ENCODE data around the gene DOK4.

DOK4 gene

DNA sequence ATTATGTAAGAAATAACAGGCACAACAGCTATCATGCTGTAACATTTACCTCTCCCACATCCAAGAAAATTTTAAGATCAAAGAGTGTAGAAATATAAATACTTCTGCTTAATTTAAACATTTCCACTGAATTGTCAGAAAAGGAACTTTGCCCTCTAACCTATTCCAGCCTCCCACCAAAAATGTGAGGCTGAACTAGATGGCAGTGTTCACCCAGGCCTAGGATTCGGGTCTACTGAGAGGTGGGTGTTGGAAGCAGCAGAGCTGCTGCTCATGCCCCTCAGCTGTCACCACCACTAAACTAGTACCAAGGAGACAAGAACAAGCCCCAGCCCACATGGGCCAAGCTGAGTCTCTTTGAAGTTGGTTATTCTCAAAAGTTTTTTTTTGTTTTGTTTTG, 50.5 kb downstream of the DOK4 start:
- no peaks in the 10 kb centered on the region for H3K27me3 ChIP-seq (ENCODE audit: insufficient read depth, low read length)
- no peak overlapping the region for H3K4me3 ChIP-seq (ENCODE audit: low read depth, low read length)
- H3K36me3 ChIP-seq (ENCODE audit: insufficient read depth, low read length): peaks cover 24% of the 10 kb centered on the region
- H3K4me1 ChIP-seq (ENCODE audit: control insufficient read depth, insufficient read depth, low read length, unreplicated experiment): no peaks in the 10 kb centered on the region
- H3K27ac ChIP-seq (ENCODE audit: low read depth, low read length): no peak overlapping the region
- no peak overlapping the region for H2AFZ ChIP-seq (ENCODE audit: low read length, unreplicated experiment)
- H3K79me2 ChIP-seq (ENCODE audit: control insufficient read depth, insufficient read depth, low read length, unreplicated experiment): peaks cover 2% of the 10 kb centered on the region

DNA sequence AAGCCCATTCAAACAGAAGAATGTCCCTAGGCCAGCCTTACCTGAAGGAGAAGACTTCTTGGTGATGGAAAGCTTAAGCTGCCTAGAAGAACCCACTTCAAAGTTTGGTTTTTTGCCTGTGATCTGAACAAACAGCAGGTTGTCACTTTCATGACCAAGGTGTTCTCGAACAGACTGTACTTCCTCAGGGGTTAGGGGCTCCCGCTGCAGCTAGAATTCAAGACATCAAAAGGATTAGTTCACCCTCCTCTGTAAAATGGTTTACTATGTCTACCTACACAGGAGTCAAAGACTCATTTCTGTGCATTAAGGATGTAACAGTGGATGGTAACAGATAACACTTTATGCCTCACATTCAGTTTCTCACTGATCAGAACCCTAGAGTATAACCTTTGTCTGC, 52.3 kb downstream of the DOK4 start:
- no peaks in the 10 kb centered on the region for H3K79me2 ChIP-seq (ENCODE audit: control insufficient read depth, insufficient read depth, low read length, unreplicated experiment)
- H3K36me3 ChIP-seq (ENCODE audit: insufficient read depth, low read length): peaks cover 15% of the 10 kb centered on the region
- H3K27ac ChIP-seq (ENCODE audit: low read depth, low read length): no peak overlapping the region
- H2AFZ ChIP-seq (ENCODE audit: low read length, unreplicated experiment): no peak overlapping the region
- H3K4me3 ChIP-seq (ENCODE audit: low read depth, low read length): no peak overlapping the region
- H3K4me1 ChIP-seq (ENCODE audit: control insufficient read depth, insufficient read depth, low read length, unreplicated experiment): no peaks in the 10 kb centered on the region
- H3K27me3 ChIP-seq (ENCODE audit: insufficient read depth, low read length): no peaks in the 10 kb centered on the region

GRCh38 chr16:57432989-57433388, 53.3 kb downstream of the DOK4 start:
- H3K79me2 ChIP-seq (ENCODE audit: control insufficient read depth, insufficient read depth, low read length, unreplicated experiment): no peaks in the 10 kb centered on the region
- no peak overlapping the region for H3K4me3 ChIP-seq (ENCODE audit: low read depth, low read length)
- H2AFZ ChIP-seq (ENCODE audit: low read length, unreplicated experiment): no peak overlapping the region
- peaks cover 12% of the 10 kb centered on the region for H3K36me3 ChIP-seq (ENCODE audit: insufficient read depth, low read length)
- no peaks in the 10 kb centered on the region for H3K27me3 ChIP-seq (ENCODE audit: insufficient read depth, low read length)
- no peak overlapping the region for H3K27ac ChIP-seq (ENCODE audit: low read depth, low read length)
- no peaks in the 10 kb centered on the region for H3K4me1 ChIP-seq (ENCODE audit: control insufficient read depth, insufficient read depth, low read length, unreplicated experiment)

- Histone ChIP-seq H3K4me1 (ENCODE audit: control insufficient read depth, insufficient read depth, low read length, unreplicated experiment) (no peaks in the 10 kb centered on the region), H3K36me3 (ENCODE audit: insufficient read depth, low read length) (peaks cover 15% of the 10 kb centered on the region), H2AFZ (ENCODE audit: low read length, unreplicated experiment) (no peak overlapping the region), H3K79me2 (ENCODE audit: control insufficient read depth, insufficient read depth, low read length, unreplicated experiment) (no peaks in the 10 kb centered on the region), H3K27ac (ENCODE audit: low read depth, low read length) (no peak overlapping the region), H3K4me3 (ENCODE audit: low read depth, low read length) (no peak overlapping the region), H3K27me3 (ENCODE audit: insufficient read depth, low read length) (no peaks in the 10 kb centered on the region)
Measured at GRCh38 chr16:57432505-57432904, 53.8 kb downstream of the DOK4 start.

GRCh38 chr16:57430955-57431354, 55.3 kb downstream of the DOK4 start:
- H3K36me3 ChIP-seq (ENCODE audit: insufficient read depth, low read length): peaks cover 15% of the 10 kb centered on the region
- H3K4me1 ChIP-seq (ENCODE audit: control insufficient read depth, insufficient read depth, low read length, unreplicated experiment): no peaks in the 10 kb centered on the region
- H3K4me3 ChIP-seq (ENCODE audit: low read depth, low read length): no peak overlapping the region
- no peaks in the 10 kb centered on the region for H3K79me2 ChIP-seq (ENCODE audit: control insufficient read depth, insufficient read depth, low read length, unreplicated experiment)
- no peak overlapping the region for H3K27ac ChIP-seq (ENCODE audit: low read depth, low read length)
- H3K27me3 ChIP-seq (ENCODE audit: insufficient read depth, low read length): no peaks in the 10 kb centered on the region
- H2AFZ ChIP-seq (ENCODE audit: low read length, unreplicated experiment): no peak overlapping the region

DNA sequence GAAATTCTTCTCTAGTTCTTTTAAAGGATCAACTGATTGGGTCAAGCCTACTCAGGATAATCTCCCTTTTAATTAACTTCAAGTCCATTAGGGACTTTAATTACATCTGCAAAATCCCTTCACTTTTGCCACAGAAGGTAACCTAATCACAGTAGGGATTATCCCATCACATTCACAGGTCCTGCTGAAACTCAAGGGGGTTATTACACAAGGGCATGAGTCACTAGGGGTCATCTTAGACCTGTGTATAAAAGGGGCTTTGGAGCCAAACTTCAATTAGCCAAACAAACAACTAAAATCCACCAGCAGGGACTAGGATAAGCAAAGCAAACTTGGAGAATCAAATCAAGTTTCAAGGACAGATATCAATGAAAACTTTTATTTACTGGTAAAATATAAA, 58.5 kb downstream of the DOK4 start:
- Histone ChIP-seq H3K4me3 (ENCODE audit: low read depth, low read length) (no peak overlapping the region), H2AFZ (ENCODE audit: low read length, unreplicated experiment) (no peak overlapping the region), H3K27ac (ENCODE audit: low read depth, low read length) (no peak overlapping the region), H3K27me3 (ENCODE audit: insufficient read depth, low read length) (no peaks in the 10 kb centered on the region), H3K4me1 (ENCODE audit: control insufficient read depth, insufficient read depth, low read length, unreplicated experiment) (no peaks in the 10 kb centered on the region), H3K79me2 (ENCODE audit: control insufficient read depth, insufficient read depth, low read length, unreplicated experiment) (no peaks in the 10 kb centered on the region), H3K36me3 (ENCODE audit: insufficient read depth, low read length) (peaks cover 7% of the 10 kb centered on the region; the same call in 1 of the 2 replicates)

- Histone ChIP-seq H3K36me3 (ENCODE audit: insufficient read depth, low read length) (peaks cover 7% of the 10 kb centered on the region; the same call in 1 of the 2 replicates), H3K79me2 (ENCODE audit: control insufficient read depth, insufficient read depth, low read length, unreplicated experiment) (no peaks in the 10 kb centered on the region), H3K27me3 (ENCODE audit: insufficient read depth, low read length) (no peaks in the 10 kb centered on the region), H3K27ac (ENCODE audit: low read depth, low read length) (no peak overlapping the region), H3K4me1 (ENCODE audit: control insufficient read depth, insufficient read depth, low read length, unreplicated experiment) (peaks cover 4% of the 10 kb centered on the region), H2AFZ (ENCODE audit: low read length, unreplicated experiment) (no peak overlapping the region), H3K4me3 (ENCODE audit: low read depth, low read length) (no peak overlapping the region)
Measured at GRCh38 chr16:57427307-57427706, 59.0 kb downstream of the DOK4 start.

- Histone ChIP-seq H3K27me3 (ENCODE audit: insufficient read depth, low read length) (no peaks in the 10 kb centered on the region), H3K4me1 (ENCODE audit: control insufficient read depth, insufficient read depth, low read length, unreplicated experiment) (peaks cover 7% of the 10 kb centered on the region), H3K4me3 (ENCODE audit: low read depth, low read length) (no peak overlapping the region), H3K36me3 (ENCODE audit: insufficient read depth, low read length) (peaks cover 4% of the 10 kb centered on the region; the same call in 1 of the 2 replicates), H2AFZ (ENCODE audit: low read length, unreplicated experiment) (no peak overlapping the region), H3K79me2 (ENCODE audit: control insufficient read depth, insufficient read depth, low read length, unreplicated experiment) (no peaks in the 10 kb centered on the region), H3K27ac (ENCODE audit: low read depth, low read length) (no peak overlapping the region)
Measured at GRCh38 chr16:57426356-57426755, 59.9 kb downstream of the DOK4 start.

GRCh38 chr16:57424583-57424982, 61.7 kb downstream of the DOK4 start:
- peaks cover 7% of the 10 kb centered on the region for H3K4me1 ChIP-seq (ENCODE audit: control insufficient read depth, insufficient read depth, low read length, unreplicated experiment)
- H3K79me2 ChIP-seq (ENCODE audit: control insufficient read depth, insufficient read depth, low read length, unreplicated experiment): no peaks in the 10 kb centered on the region
- H3K4me3 ChIP-seq (ENCODE audit: low read depth, low read length): no peak overlapping the region
- no peak overlapping the region for H3K27ac ChIP-seq (ENCODE audit: low read depth, low read length)
- peaks cover 4% of the 10 kb centered on the region; the same call in 1 of the 2 replicates for H3K36me3 ChIP-seq (ENCODE audit: insufficient read depth, low read length)
- no peaks in the 10 kb centered on the region for H3K27me3 ChIP-seq (ENCODE audit: insufficient read depth, low read length)
- no peak overlapping the region for H2AFZ ChIP-seq (ENCODE audit: low read length, unreplicated experiment)

DNA sequence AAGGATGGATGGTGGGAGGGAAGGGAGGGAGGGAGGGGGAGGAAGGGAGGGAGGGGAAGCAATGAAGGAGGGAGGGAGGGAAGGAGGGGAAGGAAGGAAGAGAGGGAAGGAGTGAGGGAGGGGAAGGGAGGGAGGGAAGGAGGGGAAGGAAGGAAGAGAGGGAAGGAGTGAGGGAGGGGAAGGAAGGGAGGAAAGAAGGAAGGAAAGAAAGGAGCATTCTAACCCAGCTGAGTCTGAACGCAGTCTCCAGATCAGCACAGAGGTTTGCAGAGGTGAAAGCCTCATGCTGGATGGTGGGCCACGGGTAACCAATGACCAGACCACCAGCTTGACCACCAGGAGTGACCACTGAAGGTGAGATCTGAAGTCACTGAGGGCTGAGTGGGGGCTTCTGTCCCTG, 63.1 kb downstream of the DOK4 start:
- H2AFZ ChIP-seq (ENCODE audit: low read length, unreplicated experiment): no peak overlapping the region
- H3K4me1 ChIP-seq (ENCODE audit: control insufficient read depth, insufficient read depth, low read length, unreplicated experiment): peaks cover 12% of the 10 kb centered on the region
- H3K4me3 ChIP-seq (ENCODE audit: low read depth, low read length): no peak overlapping the region

GRCh38 chr16:57422026-57422944, 64.0 kb downstream of the DOK4 start:
- Histone ChIP-seq H3K4me3 (ENCODE audit: low read depth, low read length) (no peak overlapping the region), H3K36me3 (ENCODE audit: insufficient read depth, low read length) (no peaks in the 10 kb centered on the region), H2AFZ (ENCODE audit: low read length, unreplicated experiment) (peak overlapping the region; percentile 21), H3K27me3 (ENCODE audit: insufficient read depth, low read length) (no peaks in the 10 kb centered on the region), H3K79me2 (ENCODE audit: control insufficient read depth, insufficient read depth, low read length, unreplicated experiment) (no peaks in the 10 kb centered on the region), H3K4me1 (ENCODE audit: control insufficient read depth, insufficient read depth, low read length, unreplicated experiment) (peaks cover 12% of the 10 kb centered on the region), H3K27ac (ENCODE audit: low read depth, low read length) (no peak overlapping the region)

More for the DNA sequence above, 63.1 kb downstream of the DOK4 start:
- no peak overlapping the region for H3K27ac ChIP-seq (ENCODE audit: low read depth, low read length)
- H3K79me2 ChIP-seq (ENCODE audit: control insufficient read depth, insufficient read depth, low read length, unreplicated experiment): no peaks in the 10 kb centered on the region
- no peaks in the 10 kb centered on the region for H3K27me3 ChIP-seq (ENCODE audit: insufficient read depth, low read length)
- H3K36me3 ChIP-seq (ENCODE audit: insufficient read depth, low read length): peaks cover 4% of the 10 kb centered on the region; the same call in 1 of the 2 replicates

All from ACC112 (cell line).